Cardiac fibroblast (primary cell): ENCODE results near the gene DAND5.

Experiments
- DNase-seq, 2 donors: peaks; one replicate each; pipeline versions ENCODE4 v3.0.0 to v3.0.0-alpha.2; 2010; ENCODE audit warnings: low read depth in 2 of 2
- H3K4me3 ChIP-seq, 2 donors: replicated peaks in 1 of 2; 1 replicate in 1 of 2; 2 replicates in 1 of 2; pipeline ENCODE4 v1.5.1; 2011; ENCODE audit warnings: low read depth in 2 of 2, low read length in 2 of 2, mild to moderate bottlenecking in 2 of 2, moderate library complexity in 1 of 2
- CTCF ChIP-seq: IDR thresholded peaks from one replicate; pipeline ENCODE4 v1.5.1; 2011; ENCODE audit warnings: low read depth, mild to moderate bottlenecking, low read length, inconsistent platforms

DAND5 gene

DNA sequence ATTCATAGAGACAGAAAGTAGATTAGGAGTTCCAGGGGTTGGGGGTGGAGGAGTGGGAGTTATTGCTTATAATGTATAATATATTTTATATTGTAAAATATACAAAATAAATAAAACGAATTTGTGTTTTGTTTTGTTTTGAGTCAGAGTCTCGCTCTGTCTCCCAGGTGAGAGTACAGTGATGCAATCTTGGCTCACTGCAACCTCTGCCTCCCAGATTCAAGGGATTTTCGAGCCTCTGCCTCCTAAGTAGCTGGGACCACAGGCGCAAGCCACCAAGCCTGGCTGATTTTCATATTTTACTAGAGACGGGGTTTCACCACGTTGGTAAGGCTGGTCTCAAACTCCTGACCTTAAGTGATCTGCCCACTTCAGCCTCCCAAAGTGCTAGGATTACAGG is 9.9 kb upstream of the DAND5 start:
- TF ChIP-seq CTCF: no peak
- no peak overlapping the region for H3K4me3 ChIP-seq
- DNase-seq: no peak

DNA sequence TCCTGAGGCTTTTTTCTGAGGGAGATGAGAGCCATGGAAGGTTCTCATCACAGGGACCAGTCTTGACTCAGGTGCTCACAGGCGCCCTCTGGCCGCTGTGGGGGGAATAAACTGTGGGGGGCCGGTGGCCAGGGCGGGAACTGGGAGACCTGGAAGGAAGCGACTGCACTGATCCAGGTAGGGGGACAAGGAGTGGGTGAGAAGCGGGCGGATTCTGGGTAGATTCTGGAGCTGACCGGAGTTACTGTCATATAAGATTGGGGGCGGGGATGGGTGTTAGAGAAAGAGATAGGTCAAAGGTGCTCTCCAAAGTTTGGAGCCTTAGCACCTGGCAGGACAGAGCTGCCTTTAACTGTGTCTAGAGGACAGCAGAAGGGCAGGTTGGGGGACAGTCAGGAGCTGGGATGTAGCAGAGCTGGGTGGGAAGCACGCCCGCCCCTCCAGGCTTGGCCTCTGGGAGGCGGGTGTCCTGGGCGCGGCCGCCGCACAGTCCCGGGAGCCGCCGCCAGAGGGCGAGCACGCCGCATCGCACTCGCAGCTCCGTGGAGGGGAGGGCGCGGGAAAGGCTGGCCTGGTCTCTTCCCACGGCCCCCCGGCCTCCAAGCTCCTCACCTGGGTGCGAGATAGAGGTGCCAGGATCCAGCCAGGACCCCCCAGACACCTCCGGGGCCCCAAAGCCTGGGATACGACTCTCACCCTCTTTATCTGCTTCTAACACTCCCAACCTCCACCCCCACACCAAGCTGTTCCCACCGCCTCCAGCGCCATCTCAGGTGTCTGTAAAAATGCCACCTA is 4.2 kb upstream of the DAND5 start:
- DNase-seq: peak; percentile 77 to 81
- peak overlapping the region; percentile 45 to 65 for H3K4me3 ChIP-seq
- peak; percentile 88 for TF ChIP-seq CTCF

DNA sequence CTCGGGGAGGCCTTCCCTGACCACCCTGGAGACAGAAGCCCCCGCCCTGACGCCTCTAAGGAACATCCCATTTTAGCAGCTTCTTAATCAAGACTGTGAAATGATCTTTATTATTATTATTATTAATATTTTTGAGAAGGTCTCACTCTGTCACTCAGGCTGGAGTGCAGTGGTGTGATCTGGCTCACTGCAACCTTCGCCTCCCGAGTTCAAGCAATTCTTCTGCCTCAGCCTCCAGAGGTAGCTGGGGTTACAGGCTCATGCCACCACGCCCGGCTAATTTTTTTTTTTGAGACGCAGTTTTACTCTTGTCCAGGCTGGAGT is 3.6 kb upstream of the DAND5 start:
- no peak for DNase-seq
- no peak overlapping the region for H3K4me3 ChIP-seq
- TF ChIP-seq CTCF: no peak

DNA sequence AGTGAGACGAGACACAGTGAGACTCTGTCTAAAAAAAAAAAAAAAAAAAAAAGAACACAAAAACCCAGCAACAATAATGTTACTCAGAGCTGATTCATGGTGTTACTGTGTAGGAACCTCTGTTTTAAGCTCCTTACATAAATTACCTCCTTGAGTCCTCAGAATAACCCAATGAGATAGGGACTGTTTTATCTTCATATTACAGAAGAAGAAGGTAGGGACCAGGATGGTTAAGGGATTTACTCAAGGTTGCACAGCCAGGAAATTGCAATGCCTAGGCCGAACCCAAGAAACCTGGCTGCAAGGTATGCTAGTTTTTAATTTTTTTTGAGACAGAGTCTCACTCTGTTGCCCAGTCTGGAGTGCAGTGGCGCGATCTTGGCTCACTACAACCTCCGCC is 1.5 kb upstream of the DAND5 start:
- DNase-seq: peak in 1 of 2 donors; percentile 61
- no peak overlapping the region for H3K4me3 ChIP-seq
- no peak for TF ChIP-seq CTCF

DNA sequence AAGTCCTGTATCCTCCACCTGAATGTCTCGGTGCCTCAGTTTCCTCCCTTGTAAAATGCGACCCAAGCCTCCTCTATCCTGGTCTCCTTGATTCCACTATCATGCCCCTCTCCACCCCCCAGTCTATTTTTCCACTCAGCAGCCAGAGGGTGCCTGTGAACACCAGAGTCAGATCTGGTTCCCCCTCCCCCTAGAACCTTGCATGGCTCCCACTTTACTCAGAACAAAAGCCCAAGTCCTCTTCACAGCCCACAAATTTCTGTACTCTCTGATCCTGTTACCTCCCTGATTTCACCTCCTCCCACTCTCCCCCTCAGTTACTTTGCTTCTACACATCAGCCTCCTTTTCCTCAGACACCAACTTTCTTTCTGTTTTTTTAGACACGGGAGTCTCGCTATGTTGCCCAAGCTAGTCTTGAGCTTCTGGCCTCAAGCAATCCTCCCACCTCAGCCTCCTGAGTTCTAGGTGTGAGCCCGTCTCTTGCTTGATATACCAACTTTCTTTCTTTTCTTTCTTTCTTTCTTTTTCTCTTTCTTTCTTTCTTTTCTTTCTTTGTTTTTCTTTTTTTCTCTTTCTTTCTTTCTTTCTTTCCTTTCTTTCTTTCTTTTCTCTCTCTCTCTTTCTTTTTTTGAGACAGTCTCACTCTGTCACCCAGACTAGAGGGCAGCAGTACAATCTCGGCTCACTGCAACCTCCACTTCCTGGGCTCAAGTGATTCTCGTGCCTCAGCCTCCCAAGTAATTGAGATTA is 869 bp downstream of the DAND5 start:
- no peak overlapping the region for H3K4me3 ChIP-seq

GRCh38 chr19:12973236-12973635 is 3.9 kb downstream of the DAND5 start:
- H3K4me3 ChIP-seq: no peak overlapping the region
- no peak for TF ChIP-seq CTCF
- DNase-seq: no peak

More for the DNA sequence above, 869 bp downstream of the DAND5 start:
- DNase-seq: no peak
- TF ChIP-seq CTCF: no peak
